NCI-H748 treated with DMSO at 0.1 percent for 48 hours (cell line): ENCODE data around the gene ANKRD28.
"Not testable (repeated sequence)": the region's sequence is repeated elsewhere in the genome, so short reads cannot be mapped to it uniquely, and the experiment has no call there.

Experiments used
- DNase-seq: peaks from one replicate; lab custom pipeline; 2025; lab: John Stamatoyannopoulos, UW

ANKRD28 gene

DNA sequence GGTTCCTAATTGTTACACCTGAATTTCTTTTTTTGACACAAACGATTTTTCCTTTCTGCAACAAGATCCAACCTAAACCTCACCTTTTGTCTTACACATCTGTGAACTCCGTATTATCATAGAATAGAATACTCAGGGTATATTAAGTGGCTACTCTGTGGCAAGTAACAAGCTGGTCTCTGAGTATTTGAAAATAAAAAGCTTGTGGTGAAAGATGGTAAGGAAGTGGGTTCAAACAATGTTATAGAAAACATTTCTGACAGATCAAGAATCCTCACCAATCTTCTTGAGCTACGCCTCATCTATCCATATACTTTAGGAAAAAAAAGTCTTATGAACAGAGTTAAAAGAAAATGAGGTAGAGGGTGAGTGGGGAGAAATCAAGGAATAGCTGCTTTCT, 3.5 kb upstream of the ANKRD28 start:
- no peak for DNase-seq

GRCh38 chr3:15800780-15801179, 3.0 kb upstream of the ANKRD28 start:
- DNase-seq: no peak

GRCh38 chr3:15800327-15800726, 2.5 kb upstream of the ANKRD28 start:
- DNase-seq: no peak

DNA sequence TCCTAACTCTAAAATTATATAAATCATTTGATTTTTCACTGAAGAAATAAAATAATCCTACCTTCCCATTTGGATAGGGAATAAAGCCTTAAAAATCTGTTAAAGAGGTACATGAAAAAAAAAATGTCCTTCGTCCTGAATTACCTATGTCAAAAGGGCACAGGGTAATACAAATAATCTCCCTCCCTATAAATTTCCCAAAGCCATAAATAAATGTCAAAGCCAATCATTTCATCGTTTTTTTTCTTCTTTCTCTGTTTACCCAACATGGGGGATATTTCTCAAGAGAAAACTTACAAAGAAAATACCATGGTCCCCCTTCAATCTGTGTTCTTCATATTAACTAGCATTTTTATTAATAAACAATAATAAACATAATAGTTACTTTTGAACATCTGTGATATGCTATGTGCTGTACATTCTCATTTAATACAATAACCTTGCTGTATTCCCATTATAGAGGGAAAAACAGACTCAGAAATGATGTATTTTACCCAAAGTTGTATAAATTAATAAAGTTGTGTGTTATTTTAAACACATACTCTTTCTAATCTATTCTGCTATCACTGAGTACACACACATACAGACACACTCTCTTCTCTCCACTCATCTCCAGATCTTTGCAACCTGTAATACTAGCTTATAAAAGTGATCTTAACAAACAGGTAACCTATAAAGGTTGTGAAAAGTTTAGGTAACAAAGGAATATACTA, 910 bp upstream of the ANKRD28 start:
- no peak for DNase-seq

- DNase-seq: no peak
These were observed 773 bp downstream of the ANKRD28 start for GRCh38 chr3:15796771-15797641.

DNA sequence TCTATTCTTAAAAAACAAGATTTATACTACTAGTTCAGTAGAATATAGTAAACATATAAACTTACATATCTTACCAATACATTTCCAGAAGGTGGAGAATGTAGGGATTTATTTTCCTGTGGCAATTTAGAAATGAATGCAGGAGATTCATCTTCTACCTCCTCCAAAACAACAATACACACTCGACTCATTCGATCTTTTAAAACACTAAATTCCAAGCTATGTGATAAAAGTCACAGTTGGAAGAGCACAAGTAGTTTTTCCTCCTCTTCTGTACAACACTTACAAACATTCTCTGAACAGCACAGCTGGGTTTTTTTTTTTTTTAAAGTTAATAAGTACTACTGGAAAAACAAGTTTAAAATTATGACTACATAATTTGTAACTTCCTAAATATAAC, 1.4 kb downstream of the ANKRD28 start:
- DNase-seq: no peak

- DNase-seq: no peak
These were observed 2.0 kb downstream of the ANKRD28 start for GRCh38 chr3:15795651-15796308.

DNA sequence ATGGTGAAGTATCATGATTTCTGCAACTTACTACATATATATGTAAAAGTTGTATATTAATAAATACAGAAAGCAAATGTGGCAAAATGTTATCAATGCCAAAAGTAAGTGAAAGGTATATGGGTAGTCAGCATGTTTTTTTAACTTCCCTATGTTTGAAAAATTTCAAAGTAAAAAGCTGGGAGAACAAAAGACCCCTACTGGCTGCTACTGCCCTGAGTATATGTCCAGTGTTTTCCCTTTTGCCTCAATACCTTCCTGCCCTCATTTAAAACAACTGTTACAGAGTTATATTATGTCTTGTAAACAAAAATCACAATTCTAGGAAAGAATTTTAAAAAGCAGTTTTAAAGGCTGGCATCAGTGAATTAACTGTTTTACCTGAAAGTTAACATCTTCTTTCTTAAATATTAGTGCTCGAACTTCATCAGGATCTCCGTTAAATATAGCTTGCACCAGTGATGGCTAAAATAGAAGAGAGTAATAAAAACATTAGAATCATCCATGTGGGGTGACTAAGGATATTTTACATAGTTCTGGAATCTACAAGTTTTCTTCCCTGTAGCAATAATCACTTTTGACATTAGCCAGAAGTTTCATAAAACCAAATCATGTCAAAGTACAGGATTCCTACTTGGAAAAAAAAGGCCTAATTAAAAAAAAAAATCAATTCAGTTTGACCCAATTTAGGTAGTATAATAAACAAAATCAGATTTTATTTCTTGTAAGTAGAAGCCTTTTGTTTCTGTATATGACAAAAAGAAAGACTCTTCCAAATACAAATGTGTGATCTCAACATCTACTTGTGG, 2.7 kb downstream of the ANKRD28 start:
- DNase-seq: no peak

DNA sequence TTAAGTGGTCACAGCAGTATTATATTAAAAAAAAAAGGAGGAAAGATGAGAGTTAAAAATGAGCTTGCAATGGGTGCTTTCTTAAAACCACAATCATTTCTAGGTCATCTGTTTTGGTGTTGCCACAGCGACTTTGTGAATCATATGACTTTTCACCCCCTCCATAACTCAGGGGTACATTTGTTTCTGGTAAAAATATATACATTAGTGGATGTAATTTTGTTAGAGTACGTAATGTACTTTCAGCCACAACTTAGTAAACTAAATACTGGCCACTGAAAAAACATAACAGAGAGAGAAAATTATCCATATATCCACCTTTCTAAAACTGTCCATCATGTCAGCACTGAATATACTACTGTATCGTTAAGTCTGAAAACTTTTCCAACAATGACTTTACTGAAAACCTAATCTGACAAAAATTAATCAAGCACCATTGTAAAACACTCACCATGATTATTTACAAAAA, 3.4 kb downstream of the ANKRD28 start:
- DNase-seq: no peak

DNA sequence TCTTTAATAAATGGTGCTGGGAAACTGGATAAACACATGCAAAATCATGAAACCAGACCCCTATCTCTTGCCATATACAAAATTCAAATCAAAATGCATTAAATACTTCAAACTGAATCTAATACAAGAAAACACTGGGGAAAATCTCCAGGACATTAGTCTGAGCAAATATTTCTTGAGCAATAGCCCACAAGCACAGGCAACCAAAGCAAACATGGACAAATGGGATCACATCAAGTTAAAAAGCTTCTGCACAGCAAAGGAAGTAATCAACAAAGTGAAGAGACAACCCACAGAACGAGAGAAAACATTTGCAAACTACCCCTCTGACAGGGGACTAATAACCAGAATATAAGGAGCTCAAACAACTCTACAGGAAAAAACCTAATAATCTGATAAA, 6.3 kb downstream of the ANKRD28 start:
- no peak for DNase-seq

- no peak for DNase-seq
These were observed 9.8 kb downstream of the ANKRD28 start for GRCh38 chr3:15787941-15788340.

GRCh38 chr3:15787526-15787925, 10.3 kb downstream of the ANKRD28 start:
- DNase-seq: no peak

- DNase-seq: no peak
These were observed 14.3 kb downstream of the ANKRD28 start for GRCh38 chr3:15783361-15783969.

DNA sequence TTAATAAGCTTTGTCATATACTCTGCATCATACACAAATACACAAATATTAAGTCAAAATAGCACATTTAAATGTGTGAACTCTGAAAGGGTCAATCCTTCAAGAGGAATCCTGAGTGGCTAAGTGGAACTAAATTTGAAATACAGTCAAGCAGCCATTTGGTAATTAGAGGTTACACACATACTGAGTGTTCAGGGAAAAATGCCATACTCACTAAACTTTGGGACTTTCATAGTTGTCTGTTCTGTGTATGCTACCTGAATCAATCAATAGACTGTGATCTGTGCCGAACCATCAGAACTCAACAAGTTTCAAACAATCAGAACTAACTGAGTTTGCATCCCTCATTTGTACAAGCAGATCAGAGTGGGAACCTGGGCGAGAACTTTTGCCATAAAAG, 15.3 kb downstream of the ANKRD28 start:
- DNase-seq: no peak

GRCh38 chr3:15781637-15782402, 16.0 kb downstream of the ANKRD28 start:
- no peak for DNase-seq

DNA sequence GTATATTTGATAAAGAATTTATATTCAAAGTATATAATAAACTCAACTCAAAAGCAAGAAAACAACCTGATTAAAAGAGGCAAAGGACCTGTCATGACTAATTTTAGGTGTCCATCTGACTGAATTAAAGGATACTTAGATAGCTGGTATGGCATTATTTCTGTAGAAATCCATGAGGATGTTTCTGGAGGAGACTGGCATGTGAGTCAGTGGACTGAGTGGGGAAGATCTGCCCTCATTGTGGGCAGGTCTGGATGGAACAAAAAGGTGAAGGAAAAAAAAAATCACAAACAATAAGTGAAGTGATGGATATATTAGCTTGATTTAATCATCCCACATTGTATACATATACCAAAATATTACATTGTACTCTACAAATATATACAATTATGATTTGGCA, 16.6 kb downstream of the ANKRD28 start:
- DNase-seq: no peak

DNA sequence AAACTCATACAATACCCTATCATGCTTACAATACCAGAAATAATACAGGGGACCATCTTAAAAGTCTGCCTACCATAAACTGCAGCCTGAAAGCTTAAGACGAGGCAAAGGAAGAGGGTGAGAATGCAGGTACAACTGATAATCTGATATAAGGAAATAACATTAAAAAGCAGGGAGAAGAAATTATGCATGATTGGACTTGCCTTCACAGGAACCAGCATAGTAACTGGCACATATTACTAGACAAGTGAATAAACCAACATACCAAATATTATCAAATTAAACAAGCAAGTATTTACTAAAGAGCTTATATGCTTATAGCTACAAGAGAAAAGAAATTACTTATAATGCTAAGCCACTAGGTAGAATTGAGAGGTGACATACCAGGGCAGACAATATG, 18.7 kb downstream of the ANKRD28 start:
- DNase-seq: no peak

DNA sequence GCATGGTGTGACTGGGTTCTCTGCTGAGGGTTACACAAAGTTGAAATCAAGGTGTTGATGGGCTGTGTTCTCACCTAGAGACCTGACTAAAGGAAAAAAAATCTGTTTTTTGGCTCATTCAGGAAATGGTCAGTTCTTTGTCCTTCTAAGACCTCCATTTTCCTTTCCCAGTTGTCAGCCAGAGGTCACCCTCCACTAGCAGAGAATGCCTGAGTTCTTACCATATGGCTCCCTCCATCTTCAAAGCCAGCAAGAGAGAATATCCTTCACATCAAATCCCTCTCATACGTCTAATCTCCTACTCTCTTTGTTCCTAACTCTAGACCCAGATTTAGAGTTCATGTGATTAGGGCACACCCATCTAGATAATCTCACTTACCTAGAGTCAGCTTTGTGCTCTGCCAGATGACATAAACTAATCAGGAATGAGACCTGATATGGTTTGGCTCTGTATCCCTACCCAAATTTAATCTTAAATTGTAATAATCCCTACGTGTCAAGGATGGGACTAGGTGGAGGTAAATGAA, 19.4 kb downstream of the ANKRD28 start:
- DNase-seq: no peak

- not testable (repeated sequence) for DNase-seq
These were observed 22.7 kb downstream of the ANKRD28 start for GRCh38 chr3:15774931-15775560.

DNA sequence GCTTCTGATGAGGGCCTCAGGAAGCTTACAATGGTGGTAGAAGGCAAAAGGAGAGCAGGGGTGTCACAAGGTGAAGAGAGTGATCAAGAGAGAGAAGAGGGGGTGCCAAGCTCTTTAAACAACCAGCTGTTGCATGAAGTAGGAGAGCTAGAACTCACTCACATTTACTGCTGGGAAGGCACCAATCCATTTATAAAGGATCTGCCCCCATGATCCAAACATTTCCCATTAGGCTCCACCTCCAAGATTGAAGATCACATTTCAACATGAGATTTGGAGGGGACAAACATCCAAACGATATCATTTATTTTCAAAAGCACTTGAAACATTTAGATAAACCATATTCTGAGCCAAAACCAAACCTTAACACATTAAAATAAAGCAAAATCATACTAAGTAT, 26.3 kb downstream of the ANKRD28 start:
- no peak for DNase-seq
